Breast epithelium (tissue), 4 donors: ENCODE data around the gene DPEP1. TPM values are rescaled to one million over a fixed set of nuclear protein-coding genes. Genes with fewer than 3 reads are reported as not detected.

Source experiments
- DNase-seq, 2 donors: peaks; one replicate each; pipeline ENCODE4 v3.0.0-alpha.2; 2019; ENCODE audit warnings: low spot score in 2 of 2
- H3K27ac ChIP-seq, 2 donors: fragments of 200-600 bp; sonication (generic) in 1 of 2; one replicate each; pipeline ENCODE4 v1.5.1; 2016 to 2019; ENCODE audit warnings: mild to moderate bottlenecking in 1 of 2
- H3K27me3 ChIP-seq, 2 donors: fragments of 200-600 bp; sonication (generic) in 1 of 2; one replicate each; pipeline versions ENCODE4 v1.5.1 to v1.6.0; 2017 to 2019; ENCODE audit warnings: control low read depth in 1 of 2, mild to moderate bottlenecking in 1 of 2
- H3K36me3 ChIP-seq: fragments of 200-600 bp; one replicate; pipeline ENCODE4 v1.5.1; 2019
- H3K4me1 ChIP-seq, 2 donors: fragments of 200-600 bp; sonication (generic); one replicate each; pipeline ENCODE4 v1.5.1; 2016 to 2019; ENCODE audit warnings: control low read depth in 1 of 2
- H3K4me3 ChIP-seq, 3 donors: fragments of 200-600 bp; sonication (generic); 1 replicate in 2 of 3; 2 replicates in 1 of 3; pipeline ENCODE4 v1.5.1; 2016 to 2019; ENCODE audit warnings: mild to moderate bottlenecking in 3 of 3, moderate library complexity in 2 of 3
- H3K9me3 ChIP-seq, 2 donors: fragments of 200-600 bp; sonication (generic) in 1 of 2; one replicate each; pipeline ENCODE4 v1.5.1; 2016 to 2019; ENCODE audit warnings: control low read depth in 1 of 2
- CTCF ChIP-seq, 3 donors: fragments of 450-650 bp; IDR thresholded peaks; one replicate each; pipeline ENCODE4 v1.5.1; 2016 to 2017; ENCODE audit warnings: antibody characterized with exemption in 3 of 3, mild to moderate bottlenecking in 3 of 3, moderate library complexity in 3 of 3
- POLR2A ChIP-seq: fragments of 450-650 bp; IDR thresholded peaks from one replicate; pipeline ENCODE4 v1.6.1; 2016; ENCODE audit warnings: antibody characterized with exemption, mild to moderate bottlenecking, moderate library complexity
- POLR2AphosphoS5 ChIP-seq, 3 donors: sonication (generic); formaldehyde crosslinking; IDR thresholded peaks; one replicate each; pipeline ENCODE4 v1.6.1; 2017; ENCODE audit warnings: antibody characterized with exemption in 3 of 3
- intact Hi-C: fragments of 100-400 bp; cut with DNase I; formaldehyde crosslinking; loops from one replicate; pipeline ENCODE4 v1.15.1; 2023; ENCODE audit warnings: low total_unique reads
- total RNA-seq, 3 donors: library from RNA; depleted of rRNA; stranded (reverse); fragments of >200 nt; gene quantifications; one replicate each; pipeline ENCODE4 v1.1.0, GENCODE V29; 2016

Gene DPEP1
- total RNA-seq, 3 donors from 2014 or later = 0.59 to 0.98 (median 0.80) TPM

GRCh38 chr16:89581045-89581695 lies 32.3 kb upstream of the DPEP1 start:
- peak overlapping the region in 1 of 2 donors; percentile 85 for H3K27ac ChIP-seq
- no peak for DNase-seq
- TF ChIP-seq POLR2AphosphoS5 (IDR thresholded peaks at IDR 0.05) (no peak), POLR2A (no peak), CTCF (IDR thresholded peaks at IDR 0.05) (no peak)
- H3K27me3 ChIP-seq = peaks cover under 1 to 6% of the 10 kb centered on the region in 2 donors
- H3K4me3 ChIP-seq = no peak overlapping the region
- no peaks in the 10 kb centered on the region for H3K4me1 ChIP-seq
- intact Hi-C loops = no loop called here
- no peaks in the 10 kb centered on the region for H3K36me3 ChIP-seq
- no peaks in the 10 kb centered on the region for H3K9me3 ChIP-seq

- DNase-seq = peak in 1 of 2 donors; percentile 68
- TF ChIP-seq POLR2A = no peak
- no peak for TF ChIP-seq CTCF (IDR thresholded peaks at IDR 0.05)
- TF ChIP-seq POLR2AphosphoS5 (IDR thresholded peaks at IDR 0.05) = no peak
- H3K9me3 ChIP-seq = no peaks in the 10 kb centered on the region
- intact Hi-C loops = no loop called here
- H3K27ac ChIP-seq = peak overlapping the region; percentile 83 to 85
- H3K36me3 ChIP-seq = no peaks in the 10 kb centered on the region
- H3K4me3 ChIP-seq = no peak overlapping the region
- H3K4me1 ChIP-seq = no peaks in the 10 kb centered on the region
- H3K27me3 ChIP-seq = no peaks in the 10 kb centered on the region
These were observed 31.4 kb upstream of the DPEP1 start for GRCh38 chr16:89581861-89582563.

GRCh38 chr16:89582614-89583196 lies 30.7 kb upstream of the DPEP1 start:
- intact Hi-C loops = no loop called here
- Histone ChIP-seq H3K36me3 (no peaks in the 10 kb centered on the region), H3K9me3 (no peaks in the 10 kb centered on the region), H3K27me3 (no peaks in the 10 kb centered on the region), H3K4me3 (no peak overlapping the region), H3K4me1 (no peaks in the 10 kb centered on the region), H3K27ac (peak overlapping the region; percentile 83 to 85)
- DNase-seq = no peak
- TF ChIP-seq POLR2AphosphoS5 (IDR thresholded peaks at IDR 0.05) = no peak
- no peak for TF ChIP-seq CTCF (IDR thresholded peaks at IDR 0.05)
- TF ChIP-seq POLR2A = no peak

- no peaks in the 10 kb centered on the region for H3K27me3 ChIP-seq
- no peak overlapping the region for H3K4me3 ChIP-seq
- intact Hi-C loops = no loop called here
- no peaks in the 10 kb centered on the region for H3K9me3 ChIP-seq
- no peaks in the 10 kb centered on the region for H3K4me1 ChIP-seq
- H3K27ac ChIP-seq = no peak overlapping the region
- no peak for TF ChIP-seq CTCF (IDR thresholded peaks at IDR 0.05)
- no peak for TF ChIP-seq POLR2A
- no peak for TF ChIP-seq POLR2AphosphoS5 (IDR thresholded peaks at IDR 0.05)
- no peaks in the 10 kb centered on the region for H3K36me3 ChIP-seq
- no peak for DNase-seq
These were observed 30.1 kb upstream of the DPEP1 start for GRCh38 chr16:89583197-89583894.
